GM18507 (cell line): Measurements from ENCODE around the gene GPC3.
"Not testable (repeated sequence)": the region's sequence is repeated elsewhere in the genome, so short reads cannot be mapped to it uniquely, and the experiment has no call there.

Experiments used
- DNase-seq: peaks from one replicate; pipeline ENCODE4 v3.0.0; 2011; ENCODE audit warnings: low read depth; ENCODE audit not compliant: insufficient read length; ENCODE audit errors: extremely low spot score
- FAIRE-seq: peaks from 2 replicates; lab custom pipeline; 2011; peaks lifted over from hg19 to GRCh38; lab: Jason Lieb, UNC

The GPC3 gene

GRCh38 chrX:133747196-133747595 is 238.2 kb downstream of the GPC3 start:
- DNase-seq: no peak
- FAIRE-seq: no peak

DNA sequence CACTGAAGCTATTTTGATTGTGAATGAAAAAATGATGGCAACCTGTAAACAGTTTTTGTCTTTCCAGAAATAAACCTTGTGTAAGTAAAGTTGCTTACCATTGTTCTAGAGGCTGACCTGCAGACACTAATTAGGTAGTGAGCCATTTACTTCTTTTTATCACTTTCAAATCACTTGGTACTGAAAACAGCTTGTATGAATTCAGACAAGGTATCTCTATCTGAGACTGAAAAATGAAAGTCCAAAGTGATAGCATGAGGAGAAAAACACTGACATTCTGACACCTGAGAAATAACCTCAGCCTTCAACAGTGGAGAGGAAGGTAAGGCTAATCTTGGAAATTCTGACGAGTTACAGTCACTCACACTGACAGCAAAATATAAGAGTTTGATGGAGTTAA is 238.8 kb downstream of the GPC3 start:
- DNase-seq: no peak
- FAIRE-seq: no peak

GRCh38 chrX:133745349-133745748 is 240.0 kb downstream of the GPC3 start:
- DNase-seq: no peak
- FAIRE-seq: no peak

DNA sequence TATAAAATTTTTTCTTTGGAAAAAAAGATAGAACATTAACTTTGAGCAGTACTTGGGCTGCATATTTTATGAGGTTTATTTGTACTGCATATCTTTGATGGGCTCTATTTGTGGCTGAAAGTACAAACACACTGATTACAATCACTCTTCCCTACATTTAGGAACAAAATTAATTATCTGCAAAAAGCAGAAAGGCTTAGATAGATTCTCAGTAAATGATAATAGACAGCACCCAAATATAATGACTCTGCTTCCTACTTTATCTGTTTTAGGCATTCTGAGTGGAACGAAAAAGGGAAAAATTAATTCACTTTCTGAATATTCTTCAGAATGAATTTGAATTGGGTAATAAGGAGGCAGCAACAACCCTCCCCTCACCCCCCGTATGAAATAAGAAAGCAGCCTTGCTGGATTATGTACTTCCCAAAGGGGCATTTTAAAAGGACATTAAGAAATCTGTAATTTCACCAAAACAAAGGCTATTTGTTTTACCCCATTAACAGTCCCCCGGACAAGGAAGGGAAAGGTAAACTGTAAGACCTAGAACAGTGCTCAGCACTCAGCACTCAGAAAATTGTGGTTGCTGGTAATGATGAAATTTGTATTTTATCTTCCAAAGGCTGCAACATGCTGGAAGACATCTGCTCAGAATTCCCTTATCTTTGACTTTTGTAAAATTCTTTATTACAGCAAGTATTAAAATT is 242.6 kb downstream of the GPC3 start:
- FAIRE-seq: no peak
- no peak for DNase-seq

DNA sequence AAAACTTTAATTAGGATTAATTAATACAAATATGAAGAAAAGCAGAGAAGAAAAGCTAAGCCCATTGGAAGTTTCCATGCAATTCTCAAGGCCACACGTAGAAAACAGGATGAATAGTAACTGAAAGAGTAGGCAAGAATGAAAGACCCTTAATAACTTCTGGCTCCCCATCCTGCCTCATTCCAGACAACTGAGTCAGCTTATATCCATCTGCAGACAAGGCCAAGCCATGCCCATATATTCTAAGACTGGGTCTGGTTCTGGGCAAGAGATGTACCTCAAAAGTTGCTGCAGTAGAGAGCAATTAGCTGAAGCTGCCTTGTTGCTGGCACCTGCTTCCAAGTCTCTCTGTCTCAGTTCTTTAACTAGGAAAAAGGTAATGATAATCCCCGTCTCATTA is 244.1 kb downstream of the GPC3 start:
- DNase-seq (no peak), FAIRE-seq (no peak)

DNA sequence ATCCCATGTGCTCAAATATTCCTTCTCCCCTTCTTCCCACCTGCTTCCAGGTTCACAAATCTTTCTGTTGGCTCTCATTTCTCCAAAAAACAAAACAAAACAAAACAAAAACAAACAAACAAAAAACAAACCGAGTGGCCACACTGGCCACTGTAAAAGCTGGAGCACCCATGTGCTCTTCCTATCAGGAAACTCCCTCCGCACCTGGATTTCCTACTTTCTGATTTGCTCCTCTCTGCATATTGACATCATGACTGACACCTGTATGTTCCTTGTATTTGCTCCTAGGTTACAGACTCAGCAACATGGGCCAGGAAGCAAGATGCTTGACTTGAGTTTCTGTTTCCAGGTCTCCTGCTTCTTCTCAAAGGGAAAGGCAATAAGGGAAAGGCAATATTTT is 258.8 kb downstream of the GPC3 start:
- FAIRE-seq: no peak
- no peak for DNase-seq

DNA sequence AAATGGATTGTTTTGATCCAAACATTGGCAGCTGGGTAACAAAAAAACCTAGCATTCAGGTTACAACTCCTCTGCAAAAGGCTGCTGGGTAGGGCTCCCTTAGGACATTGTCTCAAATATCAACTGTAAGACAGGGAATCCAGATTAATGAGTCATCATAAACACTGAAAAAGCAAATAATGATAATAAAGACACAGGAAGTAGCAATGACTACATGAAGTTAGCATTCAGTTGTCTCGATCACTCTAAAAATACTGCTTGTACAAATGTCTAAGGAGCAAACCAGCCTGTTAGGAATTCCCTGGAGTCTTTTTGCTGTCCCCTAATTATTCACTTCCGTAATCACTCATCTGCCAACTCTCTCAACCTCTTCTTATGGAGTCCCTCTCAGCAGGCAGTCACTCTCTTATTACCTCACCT is 259.2 kb downstream of the GPC3 start:
- DNase-seq: no peak
- no peak for FAIRE-seq

GRCh38 chrX:133723930-133724329 is 261.5 kb downstream of the GPC3 start:
- no peak for FAIRE-seq

DNA sequence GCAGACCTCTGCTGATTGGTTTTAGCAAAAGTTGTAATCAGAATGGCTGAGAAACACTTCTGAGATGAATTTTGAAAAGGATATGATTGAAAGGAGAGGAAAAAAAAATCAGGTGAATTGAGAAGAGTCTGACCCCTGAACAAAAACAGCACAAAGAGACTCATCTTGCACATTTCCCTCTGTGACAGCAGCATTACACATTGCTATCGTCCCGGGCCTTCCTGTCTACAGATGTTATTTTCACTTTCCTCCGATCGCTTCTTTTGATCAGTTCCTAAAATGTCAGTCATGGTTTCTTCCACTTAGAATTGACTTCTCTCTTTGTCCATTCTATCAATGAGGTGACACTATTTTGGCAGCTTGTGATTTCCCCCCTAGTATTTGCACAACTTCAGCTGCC is 262.6 kb downstream of the GPC3 start:
- DNase-seq (no peak), FAIRE-seq (no peak)

More at GRCh38 chrX:133723930-133724329, 261.5 kb downstream of the GPC3 start:
- no peak for DNase-seq

- not testable (repeated sequence) for FAIRE-seq, DNase-seq
Measured at GRCh38 chrX:133720269-133720668, 265.1 kb downstream of the GPC3 start.

- DNase-seq: no peak
- no peak for FAIRE-seq
Measured at GRCh38 chrX:133715715-133716114, 269.7 kb downstream of the GPC3 start.

DNA sequence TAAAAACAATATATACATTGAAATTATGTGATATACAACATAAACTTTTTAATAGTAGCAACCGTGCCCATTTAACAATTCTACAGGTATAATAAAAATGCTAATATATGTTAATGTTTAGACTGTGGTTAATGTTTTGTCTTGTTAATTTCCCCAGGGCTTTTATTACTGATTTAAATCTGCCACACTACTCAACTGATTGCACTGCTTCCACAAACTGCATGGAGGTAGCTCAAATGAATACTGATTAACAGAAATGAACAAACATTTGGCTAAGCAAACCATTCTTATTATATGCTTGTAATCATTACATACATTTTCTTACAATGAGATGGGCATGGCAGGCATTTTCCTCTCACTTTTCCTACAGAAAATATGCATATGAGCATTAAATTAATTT is 275.9 kb downstream of the GPC3 start:
- FAIRE-seq (no peak), DNase-seq (no peak)

DNA sequence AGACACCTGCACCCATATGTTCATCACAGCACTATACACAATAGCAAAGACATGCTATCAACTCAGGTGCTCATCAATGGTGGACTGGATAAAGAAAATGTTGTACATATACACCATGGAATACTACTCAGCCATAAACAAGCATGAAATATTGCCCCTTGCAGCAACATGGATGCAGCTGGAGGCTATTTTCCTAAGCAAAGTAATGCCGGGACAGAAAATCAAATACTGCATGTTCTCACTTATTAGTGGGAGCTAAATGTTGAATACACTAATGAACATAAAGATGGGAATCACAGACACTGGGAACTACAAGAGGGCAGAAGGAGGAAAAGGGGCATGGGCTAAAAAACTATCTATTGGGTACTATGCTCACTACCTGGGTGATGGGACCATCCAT is 278.5 kb downstream of the GPC3 start:
- no peak for FAIRE-seq
- no peak for DNase-seq

GRCh38 chrX:133702230-133702629 is 283.2 kb downstream of the GPC3 start:
- FAIRE-seq (no peak), DNase-seq (no peak)

GRCh38 chrX:133699023-133699728 is 286.2 kb downstream of the GPC3 start:
- FAIRE-seq: no peak
- DNase-seq: no peak

- FAIRE-seq: no peak
- DNase-seq: no peak
Measured at GRCh38 chrX:133698298-133698697, 287.1 kb downstream of the GPC3 start.

DNA sequence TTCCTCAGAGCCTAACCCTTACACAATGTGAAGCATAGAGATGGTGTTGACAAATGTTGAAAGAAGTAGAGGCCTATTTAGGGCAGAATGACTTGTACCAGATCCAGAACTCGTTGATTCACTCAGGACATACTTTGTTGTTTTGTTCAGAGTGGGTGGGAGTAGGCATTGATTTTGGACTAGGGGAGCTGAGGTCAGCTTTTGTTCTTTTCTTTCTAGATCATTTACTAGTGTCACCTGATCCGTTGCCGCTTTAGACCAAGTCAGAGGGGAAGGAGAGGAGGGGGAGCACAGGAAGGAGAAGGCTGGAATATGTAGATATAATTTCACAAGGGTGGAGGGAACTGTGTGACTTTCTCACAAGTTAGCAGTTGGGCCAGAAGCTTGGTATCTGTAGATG is 287.7 kb downstream of the GPC3 start:
- FAIRE-seq (no peak), DNase-seq (no peak)

- FAIRE-seq (no peak), DNase-seq (no peak)
Measured at GRCh38 chrX:133689997-133690599, 295.3 kb downstream of the GPC3 start.

DNA sequence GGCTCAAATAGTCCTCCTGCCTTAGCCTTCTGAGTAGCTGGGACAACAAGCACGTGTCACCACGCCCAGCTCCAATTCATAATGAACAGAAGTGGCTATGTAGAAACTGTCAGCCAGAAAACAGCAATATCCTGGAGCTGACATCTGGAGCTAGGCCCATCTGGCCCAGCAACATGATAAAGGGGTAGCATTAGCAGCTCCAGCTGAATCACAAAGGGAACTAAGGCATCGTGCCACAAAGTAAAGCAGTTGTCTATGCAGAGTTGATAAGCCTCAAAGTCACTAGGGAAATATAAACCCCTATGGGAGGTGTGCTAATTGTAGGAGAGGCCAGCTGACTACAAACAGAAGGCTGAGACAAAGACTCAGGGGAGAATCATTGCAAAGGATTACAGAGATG is 299.6 kb downstream of the GPC3 start:
- DNase-seq: no peak
- no peak for FAIRE-seq

GRCh38 chrX:133681897-133682296 is 303.5 kb downstream of the GPC3 start:
- DNase-seq: no peak
- no peak for FAIRE-seq

GRCh38 chrX:133681421-133681820 is 304.0 kb downstream of the GPC3 start:
- DNase-seq (no peak), FAIRE-seq (peak; percentile 44)
